GM23338 (cell line): Measurements from ENCODE around the gene CCDC122.
"Not testable (repeated sequence)": the region's sequence is repeated elsewhere in the genome, so short reads cannot be mapped to it uniquely, and the experiment has no call there.

Source experiments
- CREB1 ChIP-seq: fragments of 250-450 bp; sonication (Bioruptor Pico); IDR thresholded peaks from 2 replicates; pipeline ENCODE4 v1.5.0; 2020; ENCODE audit warnings: low read depth, mild to moderate bottlenecking, moderate library complexity
- CTCF ChIP-seq, 2 experiments: fragments of 200-600 bp in 1 of 2; sonication (generic) in 1 of 2; conservative IDR thresholded peaks; 2 replicates each; pipeline versions ENCODE4 v1.5.1 to v1.6.1; 2016 to 2017; ENCODE audit warnings: antibody characterized with exemption in 2 of 2, low read depth in 2 of 2, mild to moderate bottlenecking in 2 of 2, moderate library complexity in 1 of 2
- EZH2 ChIP-seq: fragments of 200-600 bp; sonication (generic); IDR thresholded peaks from one replicate; pipeline ENCODE4 v1.8.0; 2017; ENCODE audit warnings: antibody characterized with exemption, mild to moderate bottlenecking, low read depth; ENCODE audit not compliant: unreplicated experiment
- EZH2phosphoT487 ChIP-seq: fragments of 200-600 bp; sonication (generic); IDR thresholded peaks from one replicate; pipeline ENCODE4 v1.8.1; 2018; ENCODE audit warnings: antibody characterized with exemption; ENCODE audit not compliant: unreplicated experiment
- JUNB ChIP-seq: IDR thresholded peaks from one replicate; pipeline ENCODE4 v1.6.1; 2016; ENCODE audit warnings: antibody characterized with exemption; ENCODE audit not compliant: unreplicated experiment
- POLR2AphosphoS5 ChIP-seq: IDR thresholded peaks from 2 replicates; pipeline ENCODE4 v1.6.1; 2016; ENCODE audit warnings: antibody characterized with exemption, low read depth
- REST ChIP-seq: IDR thresholded peaks from one replicate; pipeline ENCODE4 v1.6.1; 2018; ENCODE audit warnings: antibody characterized with exemption; ENCODE audit not compliant: unreplicated experiment

- not testable (repeated sequence) for TF ChIP-seq EZH2phosphoT487; CTCF (conservative IDR thresholded peaks at IDR 0.05; ENCODE audit: low read depth in 2 of 2); JUNB; EZH2; CREB1 (CRISPR knock-in tag); REST; POLR2AphosphoS5
Measured at GRCh38 chr13:43824656-43825055, 54.9 kb downstream of the CCDC122 start.
